GM21619 (cell line): ENCODE measurements around the gene ATP1A4.
"Not testable (repeated sequence)": the region's sequence is repeated elsewhere in the genome, so short reads cannot be mapped to it uniquely, and the experiment has no call there.

Experiments used
- ATAC-seq: cut with Tn5 transposase; IDR thresholded peaks from one replicate; pipeline ENCODE4 v1.9.1; 2021; ENCODE audit not compliant: unreplicated experiment

Gene ATP1A4

DNA sequence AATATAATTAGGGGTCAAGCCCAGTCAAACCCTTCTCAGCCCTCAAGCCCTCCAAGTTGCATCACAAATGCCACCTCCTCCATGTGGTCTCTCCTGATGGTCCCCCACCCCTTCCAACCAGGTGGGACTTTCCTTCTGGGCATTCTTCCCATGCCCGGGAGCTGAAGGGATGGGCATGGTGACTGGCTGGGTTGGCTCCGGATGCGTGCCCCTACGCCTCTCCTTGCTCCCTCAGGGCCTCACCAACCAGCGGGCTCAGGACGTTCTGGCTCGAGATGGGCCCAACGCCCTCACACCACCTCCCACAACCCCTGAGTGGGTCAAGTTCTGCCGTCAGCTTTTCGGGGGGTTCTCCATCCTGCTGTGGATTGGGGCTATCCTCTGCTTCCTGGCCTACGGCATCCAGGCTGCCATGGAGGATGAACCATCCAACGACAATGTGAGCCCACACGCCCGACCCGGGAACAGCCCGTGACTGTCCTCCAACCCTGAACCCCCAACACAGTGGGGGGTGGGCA, 28.4 kb upstream of the ATP1A4 start:
- no peak for ATAC-seq

DNA sequence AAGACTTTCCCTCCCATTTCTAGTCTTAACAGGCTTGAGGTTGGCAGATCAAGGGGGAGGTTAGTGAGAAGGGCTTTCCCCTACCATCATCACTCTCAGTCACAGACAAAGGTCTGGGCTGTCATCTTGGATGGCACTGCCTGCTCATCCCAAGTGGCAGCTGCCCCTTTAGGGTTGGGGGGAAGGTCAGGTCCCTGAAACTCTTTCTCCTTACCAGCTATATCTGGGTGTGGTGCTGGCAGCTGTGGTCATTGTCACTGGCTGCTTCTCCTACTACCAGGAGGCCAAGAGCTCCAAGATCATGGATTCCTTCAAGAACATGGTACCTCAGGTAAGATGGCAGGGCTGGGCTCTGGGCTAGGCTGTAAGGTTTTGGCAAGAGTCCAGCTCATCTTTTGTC, 27.7 kb upstream of the ATP1A4 start:
- ATAC-seq, result no peak

DNA sequence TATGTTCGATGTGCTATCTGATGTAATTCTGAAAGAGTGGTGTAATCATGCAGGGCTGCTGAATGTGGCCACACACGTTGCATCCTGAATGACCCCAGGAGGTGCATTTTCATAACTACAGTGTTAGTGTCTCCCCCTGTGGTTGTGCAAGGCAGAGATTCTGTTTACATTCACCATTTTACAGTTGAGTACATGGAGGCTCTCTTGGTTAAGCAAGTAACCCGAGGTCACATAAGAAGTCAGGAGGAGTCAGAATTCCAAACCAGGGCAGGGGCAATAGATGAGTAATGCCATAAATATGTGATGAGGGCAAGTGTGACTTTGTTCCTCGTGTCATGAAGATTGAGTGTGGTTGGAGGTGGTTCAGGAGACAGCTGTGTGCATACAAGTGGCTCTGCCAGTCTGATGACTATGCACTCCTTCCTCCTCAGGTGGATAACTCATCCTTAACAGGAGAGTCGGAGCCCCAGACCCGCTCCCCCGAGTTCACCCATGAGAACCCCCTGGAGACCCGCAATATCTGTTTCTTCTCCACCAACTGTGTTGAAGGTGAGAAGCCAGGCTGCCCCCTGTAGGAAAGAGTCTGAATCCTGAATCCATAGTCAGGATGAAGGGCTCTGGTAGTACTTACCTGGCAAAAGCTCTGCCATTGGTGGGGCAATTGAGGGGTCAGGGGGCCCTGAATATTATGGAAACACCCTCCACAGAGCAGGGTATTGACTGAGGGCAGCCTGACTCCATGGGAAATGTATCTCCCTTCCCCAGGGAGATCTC, 26.5 kb upstream of the ATP1A4 start:
- ATAC-seq, result no peak

DNA sequence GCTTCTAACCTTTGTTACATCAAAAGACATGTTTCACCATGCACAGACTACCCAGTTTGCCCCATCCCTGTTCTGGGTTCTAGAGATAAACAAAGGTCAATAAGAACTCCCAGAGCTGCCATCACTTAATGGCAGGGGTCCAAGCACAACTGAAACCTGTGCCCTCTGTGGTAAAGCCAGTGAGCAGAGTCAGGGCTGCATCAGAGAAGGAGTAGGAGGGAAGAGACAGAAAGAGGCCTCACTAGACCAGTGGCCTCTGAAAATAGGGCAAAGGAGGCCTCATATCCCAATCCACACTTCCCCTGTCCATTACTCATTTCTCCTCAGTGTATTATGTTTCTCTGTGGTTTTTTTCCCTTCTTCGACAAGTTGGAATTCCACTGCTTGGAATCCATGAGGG, 25.7 kb upstream of the ATP1A4 start:
- ATAC-seq, result no peak

DNA sequence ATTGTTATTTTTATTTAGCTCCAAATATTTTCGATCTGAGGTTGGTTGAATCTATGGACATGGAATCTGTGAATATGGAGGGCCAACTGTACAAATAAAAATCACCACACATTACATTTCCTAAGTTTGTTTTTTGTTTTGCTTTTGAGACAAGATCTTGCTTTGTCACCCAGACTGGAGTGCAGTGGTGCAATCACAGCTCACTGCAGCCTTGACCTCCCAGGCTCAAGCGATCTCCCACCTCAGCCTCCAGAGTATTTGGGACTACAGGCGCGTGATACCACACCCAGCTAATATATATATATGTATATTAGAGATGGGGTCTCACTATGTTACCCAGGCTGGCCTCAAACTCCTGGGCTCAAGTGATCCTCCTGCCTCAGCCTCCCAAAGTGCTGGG, 25.1 kb upstream of the ATP1A4 start:
- ATAC-seq, result not testable (repeated sequence)

DNA sequence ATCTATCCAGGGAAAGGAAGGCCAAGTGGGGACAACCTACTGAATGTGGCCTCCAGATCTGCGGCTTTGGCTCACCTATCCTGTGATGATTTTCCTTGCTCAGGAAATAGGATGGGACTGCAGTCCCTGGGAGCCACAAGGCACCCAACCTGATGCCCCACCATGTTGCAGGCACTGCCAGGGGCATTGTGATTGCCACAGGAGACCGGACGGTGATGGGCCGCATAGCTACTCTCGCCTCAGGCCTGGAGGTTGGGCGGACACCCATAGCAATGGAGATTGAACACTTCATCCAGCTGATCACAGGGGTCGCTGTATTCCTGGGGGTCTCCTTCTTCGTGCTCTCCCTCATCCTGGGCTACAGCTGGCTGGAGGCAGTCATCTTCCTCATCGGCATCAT, 24.0 kb upstream of the ATP1A4 start:
- ATAC-seq, result no peak

DNA sequence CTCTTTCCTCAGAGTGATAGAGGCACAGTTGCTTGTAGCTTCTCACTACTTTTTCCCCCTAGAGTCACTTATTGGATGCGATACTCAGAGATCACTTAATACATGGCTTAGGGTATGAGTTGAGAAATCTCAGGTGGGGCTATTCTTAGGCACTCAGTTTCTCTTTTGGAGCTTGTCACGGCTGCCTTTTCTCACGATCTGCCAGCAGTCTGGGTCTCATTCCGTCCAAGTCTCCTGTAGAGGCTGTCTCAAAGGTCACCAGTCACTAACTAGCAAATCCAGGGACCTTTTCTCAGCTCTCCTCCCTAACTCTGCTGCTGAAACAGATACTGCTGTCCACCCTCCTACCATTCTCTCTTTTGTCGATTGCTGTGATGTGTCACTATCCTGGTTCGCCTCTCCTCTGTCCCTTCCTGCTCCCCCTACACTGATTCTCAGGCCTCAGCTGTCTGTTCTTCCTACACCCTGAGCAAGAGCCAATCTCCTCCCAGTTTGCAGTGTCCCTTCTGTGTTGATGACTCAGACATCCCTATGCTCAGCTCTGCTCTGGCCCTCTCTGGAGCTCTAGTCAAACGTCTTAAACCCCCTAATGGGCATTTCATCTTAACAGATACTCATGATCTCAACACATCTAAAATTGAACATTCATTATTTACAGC, 23.4 kb upstream of the ATP1A4 start:
- no peak for ATAC-seq

DNA sequence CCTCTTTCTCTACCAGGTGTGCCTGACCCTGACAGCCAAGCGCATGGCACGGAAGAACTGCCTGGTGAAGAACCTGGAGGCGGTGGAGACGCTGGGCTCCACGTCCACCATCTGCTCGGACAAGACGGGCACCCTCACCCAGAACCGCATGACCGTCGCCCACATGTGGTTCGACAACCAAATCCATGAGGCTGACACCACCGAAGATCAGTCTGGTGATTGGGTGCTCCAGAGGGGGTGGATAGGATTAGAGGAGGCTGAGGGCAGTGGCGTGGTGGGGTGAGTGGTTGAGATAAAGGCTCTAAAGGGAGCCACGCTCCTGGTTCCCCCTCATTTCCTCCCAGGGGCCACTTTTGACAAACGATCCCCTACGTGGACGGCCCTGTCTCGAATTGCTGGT, 22.8 kb upstream of the ATP1A4 start:
- ATAC-seq, result no peak

DNA sequence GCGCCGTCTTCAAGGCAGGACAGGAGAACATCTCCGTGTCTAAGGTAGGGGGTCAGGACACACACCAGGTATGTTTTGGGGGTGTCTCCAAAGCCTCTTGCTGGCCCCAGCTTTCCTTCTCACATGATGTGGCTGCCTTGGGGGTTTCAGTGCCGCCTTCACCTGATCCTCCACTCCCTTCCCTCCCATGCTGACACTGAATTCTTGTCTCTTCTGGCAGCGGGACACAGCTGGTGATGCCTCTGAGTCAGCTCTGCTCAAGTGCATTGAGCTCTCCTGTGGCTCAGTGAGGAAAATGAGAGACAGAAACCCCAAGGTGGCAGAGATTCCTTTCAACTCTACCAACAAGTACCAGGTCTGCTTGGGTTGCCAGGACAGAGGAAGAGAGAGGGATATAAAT, 22.4 kb upstream of the ATP1A4 start:
- no peak for ATAC-seq

DNA sequence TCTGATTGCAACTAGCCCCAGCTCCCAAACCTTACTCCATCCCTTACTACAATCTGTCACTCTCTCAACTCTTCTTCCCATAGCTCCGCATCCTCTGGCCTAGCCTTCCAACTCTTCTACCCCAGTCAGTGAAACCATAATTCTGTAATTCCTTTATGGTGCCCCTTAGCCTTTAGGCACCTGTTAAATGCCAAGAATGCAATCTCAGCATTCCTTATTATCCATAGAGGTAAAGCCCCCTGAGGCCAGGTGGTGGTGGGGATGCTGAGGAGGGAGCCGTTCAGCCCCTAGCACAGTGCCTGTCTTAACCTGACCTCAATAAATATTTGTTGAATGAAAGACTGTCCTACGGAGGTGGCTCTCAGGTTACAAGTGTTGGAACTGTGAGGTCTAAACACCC, 21.8 kb upstream of the ATP1A4 start:
- no peak for ATAC-seq

DNA sequence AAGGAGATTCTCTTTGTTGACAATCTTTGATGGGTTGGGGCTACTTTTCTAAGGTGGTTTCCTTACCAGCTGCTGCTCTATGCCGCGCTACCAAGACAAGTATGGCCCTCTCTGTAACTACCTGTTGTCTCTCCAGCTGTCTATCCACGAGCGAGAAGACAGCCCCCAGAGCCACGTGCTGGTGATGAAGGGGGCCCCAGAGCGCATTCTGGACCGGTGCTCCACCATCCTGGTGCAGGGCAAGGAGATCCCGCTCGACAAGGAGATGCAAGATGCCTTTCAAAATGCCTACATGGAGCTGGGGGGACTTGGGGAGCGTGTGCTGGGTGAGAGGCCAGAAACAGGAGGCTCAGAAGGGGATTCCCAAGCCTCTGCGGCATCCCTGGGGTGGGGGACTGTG, 21.4 kb upstream of the ATP1A4 start:
- no peak for ATAC-seq

DNA sequence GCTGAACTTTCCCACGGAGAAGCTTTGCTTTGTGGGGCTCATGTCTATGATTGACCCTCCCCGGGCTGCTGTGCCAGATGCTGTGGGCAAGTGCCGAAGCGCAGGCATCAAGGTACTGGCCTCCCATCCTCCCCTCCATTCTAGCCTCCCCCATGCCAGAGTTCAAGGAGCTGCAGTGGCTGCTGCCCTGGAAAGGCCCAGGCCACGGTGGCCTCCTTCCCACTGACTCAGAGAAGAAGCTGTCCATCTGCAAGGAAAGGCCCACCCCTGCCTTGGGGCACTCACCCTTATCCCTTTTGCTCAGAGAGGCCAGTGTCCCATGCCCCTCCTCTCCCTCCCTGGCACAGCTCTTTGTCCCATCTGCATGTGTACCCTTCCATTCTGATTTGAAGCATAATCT, 20.9 kb upstream of the ATP1A4 start:
- no peak for ATAC-seq

DNA sequence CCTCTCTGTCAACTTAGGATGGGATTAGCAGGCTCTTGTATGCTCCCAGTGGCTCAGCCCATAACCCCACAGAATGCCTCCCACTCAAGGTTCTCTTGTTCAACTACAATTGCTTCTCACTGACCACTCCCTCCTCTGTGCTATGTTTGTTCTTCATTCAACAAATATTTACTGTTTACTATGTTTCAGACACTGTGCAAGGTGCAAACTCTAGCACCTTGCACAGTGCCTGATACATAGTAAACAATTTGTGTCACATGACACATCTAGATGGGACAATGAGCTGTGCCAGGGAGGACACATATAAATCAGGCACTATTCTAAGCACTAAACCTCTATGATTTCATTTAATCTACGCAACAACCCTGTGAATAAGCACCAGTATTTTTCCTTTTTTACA, 20.5 kb upstream of the ATP1A4 start:
- ATAC-seq, result no peak

DNA sequence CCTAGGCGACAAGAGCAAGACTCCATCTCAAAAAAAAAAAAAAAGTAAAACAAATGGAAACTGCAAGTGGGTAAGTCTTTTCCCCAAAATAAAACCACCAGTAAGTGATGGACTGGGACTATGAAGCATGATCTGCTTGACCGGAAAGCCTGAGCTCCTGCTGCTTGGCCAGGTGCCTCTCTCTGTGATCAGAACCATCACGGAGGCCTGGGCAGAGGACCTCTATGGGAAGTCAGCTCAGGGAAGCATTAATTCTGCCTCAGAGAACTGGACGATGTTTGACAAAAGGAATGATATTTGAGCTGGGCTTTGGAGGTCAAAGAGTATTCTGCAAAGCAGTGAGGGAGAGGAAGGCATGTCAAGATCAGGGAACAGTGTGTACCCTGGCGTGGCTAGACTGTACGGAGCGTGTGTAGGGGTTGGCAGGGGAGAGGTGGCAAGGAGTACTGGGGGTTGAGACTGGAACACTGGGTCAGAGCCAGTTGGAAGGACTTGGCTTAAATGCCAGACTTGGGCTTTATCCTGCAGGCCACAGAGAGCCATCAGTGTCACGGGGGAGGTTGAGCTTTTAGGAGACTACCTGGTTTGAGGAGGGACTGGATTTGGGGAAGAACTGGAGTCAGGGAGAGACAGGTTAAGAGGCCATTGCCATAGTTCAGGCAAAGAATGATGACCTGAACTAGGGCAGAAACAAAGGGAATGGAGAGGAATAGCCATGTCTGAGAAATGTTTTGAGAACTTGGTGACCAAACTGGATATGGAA, 19.4 kb upstream of the ATP1A4 start:
- no peak for ATAC-seq

DNA sequence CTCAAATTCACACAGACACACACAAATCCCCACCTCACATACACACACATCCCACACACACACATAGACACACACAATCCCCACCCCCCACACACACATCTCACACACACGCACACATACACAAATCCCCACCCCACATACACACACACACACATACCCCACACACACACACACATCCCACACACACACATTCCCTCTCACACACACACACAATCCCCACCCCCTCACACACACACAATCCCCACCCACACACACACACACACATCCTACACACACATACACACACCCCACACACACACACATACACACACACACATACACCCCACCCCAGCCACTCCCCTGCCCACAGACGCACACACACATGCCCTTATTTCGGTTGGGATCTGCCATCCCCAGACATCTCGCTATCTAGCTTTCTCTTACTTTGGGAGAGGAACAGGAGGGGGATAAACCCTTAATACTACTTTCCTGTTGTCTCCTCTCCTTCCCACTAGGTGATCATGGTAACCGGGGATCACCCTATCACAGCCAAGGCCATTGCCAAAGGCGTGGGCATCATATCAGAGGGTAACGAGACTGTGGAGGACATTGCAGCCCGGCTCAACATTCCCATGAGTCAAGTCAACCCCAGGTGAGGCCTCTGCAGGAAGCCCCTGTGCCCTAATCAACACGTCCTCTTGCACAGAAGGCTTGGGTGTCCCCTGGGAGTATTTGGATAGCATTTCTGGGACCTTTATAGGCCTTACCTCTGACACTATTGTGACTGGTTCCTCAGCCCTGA, 17.2 kb upstream of the ATP1A4 start:
- ATAC-seq, result no peak

DNA sequence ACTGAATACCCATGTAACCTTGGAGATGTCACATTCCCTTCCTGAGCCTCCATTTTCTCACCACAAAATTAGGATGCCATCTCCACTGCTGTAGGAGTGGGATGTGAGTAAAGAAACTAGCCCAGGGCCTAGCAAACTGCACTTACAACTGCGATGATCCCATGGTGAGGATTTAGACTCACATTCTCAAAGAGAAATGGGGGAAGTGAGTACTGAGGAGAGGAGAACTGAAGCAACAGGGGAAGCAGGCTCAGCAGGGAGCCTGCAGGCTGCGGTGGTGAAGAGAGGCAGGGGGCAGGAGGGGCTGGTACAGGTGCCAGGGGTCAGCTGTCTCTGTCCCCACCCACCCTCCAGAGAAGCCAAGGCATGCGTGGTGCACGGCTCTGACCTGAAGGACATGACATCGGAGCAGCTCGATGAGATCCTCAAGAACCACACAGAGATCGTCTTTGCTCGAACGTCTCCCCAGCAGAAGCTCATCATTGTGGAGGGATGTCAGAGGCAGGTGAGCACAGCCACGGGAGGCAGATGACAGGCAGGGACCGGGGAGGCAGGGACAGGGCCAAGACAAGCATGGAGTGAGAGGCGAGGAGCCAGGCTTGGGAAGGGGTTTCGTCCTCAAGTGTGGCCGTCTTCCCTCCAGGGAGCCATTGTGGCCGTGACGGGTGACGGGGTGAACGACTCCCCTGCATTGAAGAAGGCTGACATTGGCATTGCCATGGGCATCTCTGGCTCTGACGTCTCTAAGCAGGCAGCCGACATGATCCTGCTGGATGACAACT, 16.4 kb upstream of the ATP1A4 start:
- ATAC-seq, result no peak

DNA sequence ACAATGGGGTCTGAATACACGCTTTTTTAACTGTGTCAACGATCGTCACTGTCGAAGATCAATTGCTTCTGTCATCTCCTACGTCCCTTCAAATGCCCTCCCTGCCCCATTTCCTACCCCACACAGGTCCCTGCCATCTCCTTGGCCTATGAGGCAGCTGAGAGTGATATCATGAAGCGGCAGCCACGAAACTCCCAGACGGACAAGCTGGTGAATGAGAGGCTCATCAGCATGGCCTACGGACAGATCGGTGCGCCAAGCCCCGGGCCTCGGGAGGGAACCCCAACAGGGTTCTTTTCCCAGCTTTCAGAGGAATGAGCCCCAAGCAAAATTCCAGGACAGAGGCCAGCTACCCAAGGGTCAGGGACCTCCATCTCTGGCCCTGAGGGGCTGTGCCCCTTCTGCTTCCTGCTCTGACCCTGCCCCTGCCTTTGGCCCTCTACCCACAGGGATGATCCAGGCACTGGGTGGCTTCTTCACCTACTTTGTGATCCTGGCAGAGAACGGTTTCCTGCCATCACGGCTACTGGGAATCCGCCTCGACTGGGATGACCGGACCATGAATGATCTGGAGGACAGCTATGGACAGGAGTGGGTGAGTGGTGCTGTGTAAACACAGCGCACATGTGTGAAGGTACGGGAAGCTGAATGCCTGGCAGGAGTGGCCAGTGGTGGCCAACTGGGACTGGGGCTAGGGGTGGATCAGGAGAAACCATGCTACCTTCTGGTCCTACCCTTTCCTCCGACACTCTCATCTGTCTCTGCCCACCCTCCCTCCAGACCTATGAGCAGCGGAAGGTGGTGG, 15.1 kb upstream of the ATP1A4 start:
- ATAC-seq, result no peak

DNA sequence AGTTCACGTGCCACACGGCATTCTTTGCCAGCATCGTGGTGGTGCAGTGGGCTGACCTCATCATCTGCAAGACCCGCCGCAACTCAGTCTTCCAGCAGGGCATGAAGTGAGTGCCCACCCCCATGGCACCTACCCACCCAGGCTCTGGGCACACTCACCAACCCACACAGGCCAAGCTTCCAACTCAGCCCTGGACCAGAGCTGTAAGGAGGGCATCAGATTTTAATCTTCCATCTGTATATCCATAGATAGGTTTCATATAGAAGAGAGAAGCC, 14.5 kb upstream of the ATP1A4 start:
- no peak for ATAC-seq

DNA sequence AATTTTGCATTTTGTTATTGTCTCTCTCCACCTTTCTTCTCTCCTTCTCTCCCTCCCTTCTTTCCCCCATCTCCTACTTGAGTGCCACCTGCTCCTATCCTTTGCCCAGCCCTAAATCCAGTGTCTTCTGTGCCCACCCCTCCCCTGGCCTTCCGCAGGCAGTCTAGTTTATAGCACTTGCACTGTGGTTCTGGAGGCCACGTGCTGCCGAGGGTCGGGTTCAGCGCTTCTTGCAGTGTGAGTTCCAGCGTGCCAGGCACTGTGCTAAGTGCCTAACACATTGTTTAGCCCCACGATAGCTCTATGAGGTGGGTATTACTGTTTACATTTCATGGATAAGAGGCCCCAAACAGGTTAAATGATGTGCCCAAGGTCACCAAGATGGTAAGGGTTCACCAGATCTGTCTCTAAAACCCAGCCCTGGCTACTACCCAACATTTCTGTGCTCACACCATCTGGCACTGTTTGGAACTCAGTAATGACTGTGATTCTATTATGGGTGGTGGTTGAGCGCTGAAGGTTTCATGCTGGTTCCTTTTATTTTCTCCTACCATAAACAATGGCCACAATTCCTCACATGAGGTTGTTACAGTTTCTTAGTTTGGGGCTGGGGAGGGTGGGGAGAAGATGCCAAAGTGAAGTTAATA, 14.1 kb upstream of the ATP1A4 start:
- no peak for ATAC-seq
